ENCODE measurements around the gene CREB3L2.

The CREB3L2 gene

DNA sequence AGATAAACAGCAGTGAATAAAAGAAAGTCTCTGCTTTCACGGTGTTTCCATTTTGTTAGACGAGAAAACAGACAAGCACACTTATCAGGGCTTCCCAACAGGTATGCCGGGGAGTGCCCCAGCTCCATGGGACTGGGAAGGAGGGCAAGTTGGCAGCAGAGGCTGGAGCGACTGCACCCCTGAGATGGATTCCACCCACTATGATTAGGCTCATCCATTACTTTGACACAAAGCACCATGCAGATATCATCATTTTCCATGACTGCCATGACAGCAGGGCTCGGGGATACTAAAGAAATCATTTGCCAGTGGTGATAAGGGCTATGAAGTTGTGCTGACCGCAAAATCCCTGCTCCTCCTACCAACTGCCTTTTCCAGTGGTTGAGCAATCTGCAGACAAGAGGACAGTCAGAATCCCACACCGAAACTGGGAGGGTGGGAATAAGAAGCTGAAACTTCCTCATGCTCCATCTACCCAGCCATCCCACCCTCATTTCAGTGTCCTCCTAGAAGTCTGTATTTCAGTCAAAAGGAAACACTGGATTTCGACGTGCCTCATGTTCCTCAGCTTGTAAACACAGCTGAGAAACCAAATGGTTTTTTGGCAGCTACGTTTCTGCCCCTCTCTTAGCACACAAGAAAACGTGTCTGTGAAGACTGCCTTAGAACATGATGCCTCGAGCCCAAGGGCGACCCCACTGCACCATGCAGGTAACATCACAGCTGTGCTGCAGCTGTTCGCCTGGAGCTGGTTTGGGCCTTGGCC lies 15.5 kb downstream of the CREB3L2 start:
- CTCF ChIA-PET, result interaction anchor here (0.8 to 1.4 kb wide), 3 partner anchors 14 to 83 kb away, joined by 6 to 8 read pairs (median 7); partner anchors contain the start of gene CREB3L2
- Histone ChIP-seq H3K4me3 (ENCODE audit: low read depth, low read length) (no peak overlapping the region), H3K4me1 (ENCODE audit: control insufficient read depth, insufficient read depth, low read length) (no peaks in the 10 kb centered on the region), H3K36me3 (ENCODE audit: control insufficient read depth in 2 of 2, insufficient read depth in 1 of 2, low read length in 2 of 2) (peaks cover 0 to 13% of the 10 kb centered on the region in 2 experiments; a peak in 1 of 3 replicates), H3K9me3 (ENCODE audit: control insufficient read depth, insufficient read depth, low read depth, low read length) (no peaks in the 10 kb centered on the region), H3K27ac (ENCODE audit: extremely low read depth, low read depth, low read length) (no peak overlapping the region)
- no peak for TF ChIP-seq ZNF473 (tag by site-specific recombination; IDR thresholded peaks at IDR 0.05)
- no peak for TF ChIP-seq ZNF169 (tag by site-specific recombination; IDR thresholded peaks at IDR 0.05)
- no peak for TF ChIP-seq ZNF354C (tag by site-specific recombination; IDR thresholded peaks at IDR 0.05; ENCODE audit: borderline replicate concordance, low read depth)
- TF ChIP-seq ZNF610 (tag by site-specific recombination; IDR thresholded peaks at IDR 0.05; ENCODE audit: borderline replicate concordance), result no peak
- no peak for TF ChIP-seq ZNF843 (tag by site-specific recombination; IDR thresholded peaks at IDR 0.05)
- TF ChIP-seq, protein P1, sequence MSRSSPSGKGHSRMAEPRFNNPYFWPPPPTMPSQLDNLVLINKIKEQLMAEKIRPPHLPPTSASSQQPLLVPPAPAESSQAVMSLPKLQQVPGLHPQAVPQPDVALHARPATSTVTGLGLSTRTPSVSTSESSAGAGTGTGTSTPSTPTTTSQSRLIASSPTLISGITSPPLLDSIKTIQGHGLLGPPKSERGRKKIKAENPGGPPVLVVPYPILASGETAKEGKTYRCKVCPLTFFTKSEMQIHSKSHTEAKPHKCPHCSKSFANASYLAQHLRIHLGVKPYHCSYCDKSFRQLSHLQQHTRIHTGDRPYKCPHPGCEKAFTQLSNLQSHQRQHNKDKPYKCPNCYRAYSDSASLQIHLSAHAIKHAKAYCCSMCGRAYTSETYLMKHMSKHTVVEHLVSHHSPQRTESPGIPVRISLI (tag by site-specific recombination; IDR thresholded peaks at IDR 0.05), result no peak
- TF ChIP-seq HOXD13 (CRISPR knock-in tag; IDR thresholded peaks at IDR 0.05; ENCODE audit: borderline replicate concordance), result no peak
- TF ChIP-seq TRIM28 (IDR thresholded peaks at IDR 0.05; ENCODE audit: borderline replicate concordance, low read length), result no peak
- no peak for TF ChIP-seq ZNF140 (tag by site-specific recombination; IDR thresholded peaks at IDR 0.05)
- TF ChIP-seq TCF7L2 (IDR thresholded peaks at IDR 0.05; ENCODE audit: borderline replicate concordance, low read depth, low read length), result no peak
- no peak for TF ChIP-seq KLF9 (tag by site-specific recombination; IDR thresholded peaks at IDR 0.05; ENCODE audit: low read depth)
- TF ChIP-seq SCRT2 (tag by site-specific recombination; IDR thresholded peaks at IDR 0.05), result no peak
- no peak for TF ChIP-seq ZNF571 (tag by site-specific recombination; IDR thresholded peaks at IDR 0.05)
- TF ChIP-seq, protein P2, sequence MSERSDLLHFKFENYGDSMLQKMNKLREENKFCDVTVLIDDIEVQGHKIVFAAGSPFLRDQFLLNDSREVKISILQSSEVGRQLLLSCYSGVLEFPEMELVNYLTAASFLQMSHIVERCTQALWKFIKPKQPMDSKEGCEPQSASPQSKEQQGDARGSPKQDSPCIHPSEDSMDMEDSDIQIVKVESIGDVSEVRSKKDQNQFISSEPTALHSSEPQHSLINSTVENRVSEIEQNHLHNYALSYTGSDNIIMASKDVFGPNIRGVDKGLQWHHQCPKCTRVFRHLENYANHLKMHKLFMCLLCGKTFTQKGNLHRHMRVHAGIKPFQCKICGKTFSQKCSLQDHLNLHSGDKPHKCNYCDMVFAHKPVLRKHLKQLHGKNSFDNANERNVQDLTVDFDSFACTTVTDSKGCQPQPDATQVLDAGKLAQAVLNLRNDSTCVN (tag by site-specific recombination; optimal IDR thresholded peaks at IDR 0.05), result no peak
- TF ChIP-seq ZNF747 (tag by site-specific recombination; IDR thresholded peaks at IDR 0.05), result no peak
- POLR2A ChIA-PET, result no interaction called here

DNA sequence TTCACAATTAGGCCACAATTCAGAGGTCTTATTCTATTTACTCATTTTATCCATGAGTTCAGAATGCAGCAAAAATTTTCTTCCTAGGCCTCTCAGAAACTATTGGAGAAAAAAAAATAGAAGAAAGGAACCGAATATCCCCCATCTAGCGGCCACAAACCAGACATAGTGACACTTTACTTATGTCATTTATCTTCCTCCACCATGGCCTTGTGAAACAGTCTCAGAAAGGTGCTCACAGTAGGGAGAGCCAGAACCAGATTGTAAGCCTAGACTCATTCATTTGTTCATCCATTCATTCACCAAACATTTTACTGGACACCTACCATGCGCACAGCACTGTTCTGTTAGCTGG lies 16.0 kb downstream of the CREB3L2 start:
- ChIA-PET POLR2A (no interaction called here), CTCF (interaction anchor here (1.3 to 1.4 kb wide), 2 partner anchors 16 to 83 kb away, joined by 6 to 8 read pairs; partner anchors contain the start of gene CREB3L2)
- Histone ChIP-seq H3K9me3 (ENCODE audit: control insufficient read depth, insufficient read depth, low read depth, low read length) (no peaks in the 10 kb centered on the region), H3K4me3 (ENCODE audit: low read depth, low read length) (no peak overlapping the region), H3K27ac (ENCODE audit: extremely low read depth, low read depth, low read length) (no peak overlapping the region), H3K4me1 (ENCODE audit: control insufficient read depth, insufficient read depth, low read length) (no peaks in the 10 kb centered on the region), H3K36me3 (ENCODE audit: control insufficient read depth in 2 of 2, insufficient read depth in 1 of 2, low read length in 2 of 2) (peaks cover 0 to 13% of the 10 kb centered on the region in 2 experiments; a peak in 1 of 3 replicates)
- TF ChIP-seq ZNF202 (tag by site-specific recombination; IDR thresholded peaks at IDR 0.05; ENCODE audit: borderline replicate concordance) (no peak), ZNF473 (tag by site-specific recombination; IDR thresholded peaks at IDR 0.05) (no peak), ZNF266 (tag by site-specific recombination; IDR thresholded peaks at IDR 0.05; ENCODE audit: low read depth) (no peak), ZBTB7A (tag by site-specific recombination; IDR thresholded peaks at IDR 0.05; ENCODE audit: low read depth) (no peak), SP7 (tag by site-specific recombination; IDR thresholded peaks at IDR 0.05) (no peak), GLIS1 (tag by site-specific recombination; IDR thresholded peaks at IDR 0.05) (no peak), ZBTB17 (tag by site-specific recombination; IDR thresholded peaks at IDR 0.05) (no peak), ZNF311 (tag by site-specific recombination; IDR thresholded peaks at IDR 0.05; ENCODE audit: borderline replicate concordance) (no peak), ZNF514 (tag by site-specific recombination; IDR thresholded peaks at IDR 0.05) (no peak), ZNF341 (tag by site-specific recombination; IDR thresholded peaks at IDR 0.05; ENCODE audit: low read depth) (no peak), ZNF2 (tag by site-specific recombination; IDR thresholded peaks at IDR 0.05) (no peak), SCRT2 (tag by site-specific recombination; IDR thresholded peaks at IDR 0.05) (no peak), PRDM1 (tag by site-specific recombination; IDR thresholded peaks at IDR 0.05) (no peak)
- TF ChIP-seq, protein P3, sequence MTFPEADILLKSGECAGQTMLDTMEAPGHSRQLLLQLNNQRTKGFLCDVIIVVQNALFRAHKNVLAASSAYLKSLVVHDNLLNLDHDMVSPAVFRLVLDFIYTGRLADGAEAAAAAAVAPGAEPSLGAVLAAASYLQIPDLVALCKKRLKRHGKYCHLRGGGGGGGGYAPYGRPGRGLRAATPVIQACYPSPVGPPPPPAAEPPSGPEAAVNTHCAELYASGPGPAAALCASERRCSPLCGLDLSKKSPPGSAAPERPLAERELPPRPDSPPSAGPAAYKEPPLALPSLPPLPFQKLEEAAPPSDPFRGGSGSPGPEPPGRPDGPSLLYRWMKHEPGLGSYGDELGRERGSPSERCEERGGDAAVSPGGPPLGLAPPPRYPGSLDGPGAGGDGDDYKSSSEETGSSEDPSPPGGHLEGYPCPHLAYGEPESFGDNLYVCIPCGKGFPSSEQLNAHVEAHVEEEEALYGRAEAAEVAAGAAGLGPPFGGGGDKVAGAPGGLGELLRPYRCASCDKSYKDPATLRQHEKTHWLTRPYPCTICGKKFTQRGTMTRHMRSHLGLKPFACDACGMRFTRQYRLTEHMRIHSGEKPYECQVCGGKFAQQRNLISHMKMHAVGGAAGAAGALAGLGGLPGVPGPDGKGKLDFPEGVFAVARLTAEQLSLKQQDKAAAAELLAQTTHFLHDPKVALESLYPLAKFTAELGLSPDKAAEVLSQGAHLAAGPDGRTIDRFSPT (tag by site-specific recombination; IDR thresholded peaks at IDR 0.05), result no peak
- TF ChIP-seq, protein P4, sequence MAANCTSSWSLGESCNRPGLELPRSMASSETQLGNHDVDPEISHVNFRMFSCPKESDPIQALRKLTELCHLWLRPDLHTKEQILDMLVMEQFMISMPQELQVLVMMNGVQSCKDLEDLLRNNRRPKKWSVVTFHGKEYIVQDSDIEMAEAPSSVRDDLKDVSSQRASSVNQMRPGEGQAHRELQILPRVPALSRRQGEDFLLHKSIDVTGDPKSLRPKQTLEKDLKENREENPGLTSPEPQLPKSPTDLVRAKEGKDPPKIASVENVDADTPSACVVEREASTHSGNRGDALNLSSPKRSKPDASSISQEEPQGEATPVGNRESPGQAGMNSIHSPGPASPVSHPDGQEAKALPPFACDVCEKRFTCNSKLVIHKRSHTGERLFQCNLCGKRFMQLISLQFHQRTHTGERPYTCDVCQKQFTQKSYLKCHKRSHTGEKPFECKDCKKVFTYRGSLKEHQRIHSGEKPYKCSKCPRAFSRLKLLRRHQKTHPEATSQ (tag by site-specific recombination; IDR thresholded peaks at IDR 0.05), result no peak
